ENCODE data around the gene CDIPT. TPM values are rescaled to one million over a fixed set of nuclear protein-coding genes. Genes with fewer than 3 reads are reported as not detected.
A peak's percentile ranks its signal among the peaks of the same experiment; 100 is the strongest.

Gene CDIPT
- total and polyA plus RNA-seq, 8 donors: 69.5 to 84.8 (median 78.3) TPM

DNA sequence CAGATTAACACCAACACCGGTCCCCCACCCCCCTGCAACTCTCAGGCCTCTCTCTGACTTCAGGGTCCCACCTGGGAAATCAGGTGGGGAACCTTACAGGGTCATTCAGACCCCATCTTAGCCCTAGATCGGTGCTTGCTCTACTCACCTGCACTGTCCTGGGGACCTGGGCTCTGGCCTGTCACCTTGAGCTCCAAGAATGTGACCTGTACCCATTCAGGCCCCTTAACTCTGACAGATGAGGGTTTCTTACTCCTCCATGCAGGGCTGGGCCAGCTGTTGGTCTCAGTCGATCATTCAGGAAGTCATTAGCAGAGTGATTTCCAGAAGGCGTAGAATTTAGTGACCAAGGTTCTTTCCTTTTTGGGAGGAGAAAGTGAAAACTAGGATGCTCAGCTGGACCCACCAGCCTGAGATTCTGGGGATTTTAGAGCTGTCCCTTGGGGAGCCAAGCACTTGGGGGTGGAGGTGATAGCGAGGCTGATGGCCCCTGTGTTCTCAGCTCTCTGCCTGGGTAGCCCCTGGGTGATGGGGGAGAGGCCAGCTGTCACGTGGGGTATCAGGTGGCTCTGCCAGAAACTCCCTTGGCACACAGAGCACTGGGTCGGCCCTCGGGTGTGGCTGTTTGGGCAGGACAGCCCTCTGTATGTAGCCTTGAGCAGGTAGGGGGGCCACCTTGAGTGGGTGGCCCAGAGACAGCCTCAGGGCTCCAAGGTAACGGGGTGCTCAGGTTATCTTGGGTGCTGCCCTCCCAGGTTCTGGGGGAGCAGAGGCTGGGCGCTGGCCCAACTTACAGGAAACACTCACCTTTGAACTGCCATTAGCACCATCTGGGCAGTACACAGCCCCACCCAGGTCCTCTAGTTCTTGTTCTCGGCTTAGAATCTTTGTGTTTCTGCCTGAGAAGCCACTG lies 42.0 kb downstream of the CDIPT start:
- intact Hi-C loops (cut with DNase I): no loop called here
- Histone ChIP-seq H3K27me3 (no peaks in the 10 kb centered on the region), H3K9me3 (no peaks in the 10 kb centered on the region), H3K4me3 (peak overlapping the region; percentile 53 to 84), H3K4me1 (peaks cover 62 to 86% of the 10 kb centered on the region in 2 donors), H3K27ac (peak overlapping the region; percentile 89 to 92), H3K36me3 (peaks cover 0 to 9% of the 10 kb centered on the region in 2 donors)
- TF ChIP-seq, protein P1, sequence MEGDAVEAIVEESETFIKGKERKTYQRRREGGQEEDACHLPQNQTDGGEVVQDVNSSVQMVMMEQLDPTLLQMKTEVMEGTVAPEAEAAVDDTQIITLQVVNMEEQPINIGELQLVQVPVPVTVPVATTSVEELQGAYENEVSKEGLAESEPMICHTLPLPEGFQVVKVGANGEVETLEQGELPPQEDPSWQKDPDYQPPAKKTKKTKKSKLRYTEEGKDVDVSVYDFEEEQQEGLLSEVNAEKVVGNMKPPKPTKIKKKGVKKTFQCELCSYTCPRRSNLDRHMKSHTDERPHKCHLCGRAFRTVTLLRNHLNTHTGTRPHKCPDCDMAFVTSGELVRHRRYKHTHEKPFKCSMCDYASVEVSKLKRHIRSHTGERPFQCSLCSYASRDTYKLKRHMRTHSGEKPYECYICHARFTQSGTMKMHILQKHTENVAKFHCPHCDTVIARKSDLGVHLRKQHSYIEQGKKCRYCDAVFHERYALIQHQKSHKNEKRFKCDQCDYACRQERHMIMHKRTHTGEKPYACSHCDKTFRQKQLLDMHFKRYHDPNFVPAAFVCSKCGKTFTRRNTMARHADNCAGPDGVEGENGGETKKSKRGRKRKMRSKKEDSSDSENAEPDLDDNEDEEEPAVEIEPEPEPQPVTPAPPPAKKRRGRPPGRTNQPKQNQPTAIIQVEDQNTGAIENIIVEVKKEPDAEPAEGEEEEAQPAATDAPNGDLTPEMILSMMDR (IDR thresholded peaks at IDR 0.05): no peak
- ATAC-seq: peak; percentile 53
- DNase-seq: peak in 2 of 4 donors; percentile 83 to 89

DNA sequence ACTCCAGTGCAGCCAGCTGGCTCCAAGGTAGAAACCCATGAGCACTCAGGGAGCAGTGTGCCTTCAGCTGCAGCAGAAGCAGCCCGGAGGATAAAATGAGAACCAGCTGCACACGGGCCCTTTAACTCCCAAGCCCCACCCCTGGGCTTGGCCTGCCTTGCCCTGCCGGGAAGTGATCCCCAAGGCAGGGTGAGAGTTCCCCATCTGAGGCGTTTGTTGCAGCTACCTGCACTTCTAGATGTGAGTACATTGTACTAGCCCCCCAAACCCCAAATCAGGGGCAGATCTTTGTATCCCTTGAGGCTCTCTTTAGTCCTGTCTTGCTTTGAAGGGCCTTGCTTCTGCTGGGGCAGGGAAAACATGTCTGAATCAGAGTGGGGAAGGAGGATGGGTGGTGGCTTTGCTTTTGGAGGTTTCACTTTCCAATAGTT lies 42.7 kb downstream of the CDIPT start, which contains the start of gene MVP:
MVP (plus strand) TSS at position 192 of the 431 bp plus-strand sequence. CDS start 10,088 bp downstream, outside the sequence.
- TF ChIP-seq, protein P1 (IDR thresholded peaks at IDR 0.05): no peak
- intact Hi-C loops (cut with DNase I): no loop called here
- no peaks in the 10 kb centered on the region for H3K9me3 ChIP-seq
- H3K36me3 ChIP-seq: peaks cover 0 to 9% of the 10 kb centered on the region in 2 donors
- H3K27me3 ChIP-seq: no peaks in the 10 kb centered on the region
- peak in 3 of 4 donors; percentile 45 to 93 (median 82) for DNase-seq
- peak within 1 kb of the TSS; percentile 89 to 92 for H3K27ac ChIP-seq
- H3K4me3 ChIP-seq: peak within 1 kb of the TSS; percentile 53 to 84
- ATAC-seq: peak; percentile 51
- peaks cover 56 to 83% of the 10 kb centered on the region in 2 donors for H3K4me1 ChIP-seq

- Histone ChIP-seq H3K4me1 (peaks cover 56 to 83% of the 10 kb centered on the region in 2 donors), H3K27ac (peak overlapping the region; percentile 89 to 92)
Measured at GRCh38 chr16:29819506-29819905, 43.5 kb downstream of the CDIPT start.

GRCh38 chr16:29818082-29818481 lies 44.9 kb downstream of the CDIPT start:
- Histone ChIP-seq H3K27ac (peak overlapping the region in 1 of 2 donors; percentile 97), H3K36me3 (peaks cover 0 to 9% of the 10 kb centered on the region in 2 donors), H3K27me3 (peaks cover 0 to 1% of the 10 kb centered on the region in 2 donors), H3K4me1 (peaks cover 43 to 74% of the 10 kb centered on the region in 2 donors), H3K9me3 (no peaks in the 10 kb centered on the region), H3K4me3 (peak overlapping the region in 1 of 2 donors; percentile 84)
- TF ChIP-seq, protein P1 (IDR thresholded peaks at IDR 0.05): no peak
- intact Hi-C loops (cut with DNase I): no loop called here
- DNase-seq (no peak), ATAC-seq (no peak)

More at GRCh38 chr16:29819506-29819905, 43.5 kb downstream of the CDIPT start:
- peak overlapping the region in 1 of 2 donors; percentile 84 for H3K4me3 ChIP-seq
- ATAC-seq (no peak), DNase-seq (no peak)
- H3K36me3 ChIP-seq: peaks cover 0 to 9% of the 10 kb centered on the region in 2 donors
- H3K27me3 ChIP-seq: no peaks in the 10 kb centered on the region
- no peaks in the 10 kb centered on the region for H3K9me3 ChIP-seq
- TF ChIP-seq, protein P1 (IDR thresholded peaks at IDR 0.05): no peak
- intact Hi-C loops (cut with DNase I): no loop called here
